ENCODE measurements around the gene DBI. TPM values are rescaled to one million over a fixed set of nuclear protein-coding genes. Genes with fewer than 3 reads are reported as not detected.
A peak's percentile ranks its signal among the peaks of the same experiment; 100 is the strongest.
"Not testable (repeated sequence)": the region's sequence is repeated elsewhere in the genome, so short reads cannot be mapped to it uniquely, and the experiment has no call there.

The DBI gene
- total and polyA plus RNA-seq, 2 experiments from 2014 or later = 272 to 755 TPM

DNA sequence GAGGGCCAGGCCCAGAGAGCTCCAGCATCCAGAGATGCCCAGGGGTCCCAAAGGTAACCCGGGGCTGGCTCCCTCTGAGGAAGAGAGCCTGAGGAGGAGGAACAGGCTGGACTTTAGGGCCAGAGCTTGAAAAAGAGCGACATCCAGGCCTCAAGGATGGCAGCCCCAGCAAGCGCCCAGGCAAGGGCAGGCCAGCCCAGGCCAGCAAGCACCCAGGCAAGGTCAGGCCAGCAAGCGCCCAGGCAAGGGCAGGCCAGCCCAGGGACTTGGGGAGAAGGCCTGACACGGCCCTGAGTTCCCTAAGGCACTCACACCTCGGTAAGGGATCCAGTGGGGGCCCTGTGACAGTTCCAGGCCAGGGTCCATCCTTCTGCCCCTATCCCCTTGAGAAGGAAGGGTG is 30.4 kb downstream of the DBI start:
- DNase-seq (ENCODE audit: low spot score) = no peak
- WGBS (ENCODE audit: low lambda C conversion rate, missing lambda C conversion rate) = 93% methylated on average over 6 of the region's 6 CpGs
- Histone ChIP-seq H3K79me2 (no peaks in the 10 kb centered on the region), H3K4me1 (ENCODE audit: insufficient read depth) (no peaks in the 10 kb centered on the region), H3K4me2 (no peak overlapping the region), H3K36me3 (replicated peaks; ENCODE audit: insufficient read depth, low read depth) (no peaks in the 10 kb centered on the region), H3K27me3 (no peaks in the 10 kb centered on the region), H4K20me1 (ENCODE audit: insufficient read depth, poor library complexity, severe bottlenecking) (no peaks in the 10 kb centered on the region), H3K4me3 (no peak overlapping the region), H3K9me2 (replicated peaks; ENCODE audit: insufficient read depth) (no peaks in the 10 kb centered on the region), H3K27ac (no peak overlapping the region), H2AFZ (no peak overlapping the region), H3K9me3 (ENCODE audit: low read depth) (no peaks in the 10 kb centered on the region)
- TF ChIP-seq, protein P1, sequence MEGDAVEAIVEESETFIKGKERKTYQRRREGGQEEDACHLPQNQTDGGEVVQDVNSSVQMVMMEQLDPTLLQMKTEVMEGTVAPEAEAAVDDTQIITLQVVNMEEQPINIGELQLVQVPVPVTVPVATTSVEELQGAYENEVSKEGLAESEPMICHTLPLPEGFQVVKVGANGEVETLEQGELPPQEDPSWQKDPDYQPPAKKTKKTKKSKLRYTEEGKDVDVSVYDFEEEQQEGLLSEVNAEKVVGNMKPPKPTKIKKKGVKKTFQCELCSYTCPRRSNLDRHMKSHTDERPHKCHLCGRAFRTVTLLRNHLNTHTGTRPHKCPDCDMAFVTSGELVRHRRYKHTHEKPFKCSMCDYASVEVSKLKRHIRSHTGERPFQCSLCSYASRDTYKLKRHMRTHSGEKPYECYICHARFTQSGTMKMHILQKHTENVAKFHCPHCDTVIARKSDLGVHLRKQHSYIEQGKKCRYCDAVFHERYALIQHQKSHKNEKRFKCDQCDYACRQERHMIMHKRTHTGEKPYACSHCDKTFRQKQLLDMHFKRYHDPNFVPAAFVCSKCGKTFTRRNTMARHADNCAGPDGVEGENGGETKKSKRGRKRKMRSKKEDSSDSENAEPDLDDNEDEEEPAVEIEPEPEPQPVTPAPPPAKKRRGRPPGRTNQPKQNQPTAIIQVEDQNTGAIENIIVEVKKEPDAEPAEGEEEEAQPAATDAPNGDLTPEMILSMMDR (IDR thresholded peaks at IDR 0.05; ENCODE audit: poor library complexity) = no peak
- TF ChIP-seq EZH2phosphoT487 (IDR thresholded peaks at IDR 0.05; ENCODE audit: low read depth, severe bottlenecking, unreplicated experiment) (no peak), EZH2 (IDR thresholded peaks at IDR 0.05; ENCODE audit: borderline replicate concordance) (no peak)

- Histone ChIP-seq H3K27me3 (no peaks in the 10 kb centered on the region), H3K27ac (peak overlapping the region; percentile 78)
Measured at GRCh38 chr2:119402106-119402505, 35.3 kb downstream of the DBI start.

DNA sequence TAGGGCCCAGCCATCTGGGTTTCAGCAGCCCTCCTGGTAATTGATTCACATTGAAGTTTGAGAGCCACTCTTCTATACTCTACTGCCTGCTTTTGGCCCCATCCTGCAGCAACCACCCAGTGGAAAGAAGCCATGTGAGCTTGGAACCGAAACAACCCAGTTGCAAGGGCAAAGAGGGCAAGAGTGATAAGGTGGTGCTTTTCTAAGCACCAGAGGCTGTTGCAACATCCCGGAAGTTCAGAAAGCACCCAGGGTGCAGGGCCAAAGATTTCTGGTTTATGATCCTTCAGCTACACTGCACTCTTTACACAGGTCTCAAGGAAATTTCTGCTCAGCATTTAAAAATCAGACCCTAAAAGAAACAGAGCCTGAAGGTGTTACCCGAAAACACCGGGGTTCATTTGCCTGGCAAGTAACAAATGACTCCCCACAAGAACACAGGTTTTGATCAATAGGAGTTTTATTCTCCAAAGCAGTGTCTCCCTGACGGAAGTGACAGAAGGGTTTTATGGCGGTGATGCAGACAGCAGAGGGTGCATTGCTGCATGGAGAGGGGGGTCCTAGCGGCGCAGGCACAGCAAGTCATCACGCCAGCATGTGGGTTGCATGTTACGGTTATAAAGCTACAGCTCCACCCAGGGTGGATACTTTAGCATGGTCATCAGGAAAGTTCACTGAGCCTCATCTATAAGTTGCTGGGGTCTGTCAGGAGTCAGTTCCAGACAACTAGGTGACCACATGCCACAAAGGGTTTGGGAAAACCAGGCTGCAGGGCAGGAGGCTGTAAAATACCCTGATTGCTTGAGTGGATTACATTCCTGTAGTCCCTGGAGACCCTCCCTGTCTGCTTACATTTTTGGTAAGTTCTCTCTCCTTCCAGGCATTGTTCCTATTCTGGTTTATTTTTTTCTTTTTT is 36.1 kb downstream of the DBI start:
- Histone ChIP-seq H3K9me2 (replicated peaks; ENCODE audit: insufficient read depth) (no peaks in the 10 kb centered on the region), H3K4me1 (ENCODE audit: insufficient read depth) (peaks cover 8% of the 10 kb centered on the region), H3K9me3 (ENCODE audit: low read depth) (no peaks in the 10 kb centered on the region), H3K79me2 (no peaks in the 10 kb centered on the region), H2AFZ (no peak overlapping the region), H3K4me2 (peak overlapping the region; percentile 52), H3K36me3 (replicated peaks; ENCODE audit: insufficient read depth, low read depth) (no peaks in the 10 kb centered on the region), H4K20me1 (ENCODE audit: insufficient read depth, poor library complexity, severe bottlenecking) (no peaks in the 10 kb centered on the region), H3K27me3 (no peaks in the 10 kb centered on the region), H3K27ac (peak overlapping the region; percentile 78), H3K4me3 (no peak overlapping the region)
- peak; percentile 66 for DNase-seq (ENCODE audit: low spot score)
- TF ChIP-seq EZH2 (IDR thresholded peaks at IDR 0.05; ENCODE audit: borderline replicate concordance) (no peak), EZH2phosphoT487 (IDR thresholded peaks at IDR 0.05; ENCODE audit: low read depth, severe bottlenecking, unreplicated experiment) (no peak)
- TF ChIP-seq, protein P1 (IDR thresholded peaks at IDR 0.05; ENCODE audit: poor library complexity) = no peak
- WGBS (ENCODE audit: low lambda C conversion rate, missing lambda C conversion rate) = 75% methylated on average over 10 of the region's 10 CpGs

More at GRCh38 chr2:119402106-119402505, 35.3 kb downstream of the DBI start:
- WGBS (ENCODE audit: low lambda C conversion rate, missing lambda C conversion rate) = 97% methylated on average over 5 of the region's 5 CpGs
- Histone ChIP-seq H4K20me1 (ENCODE audit: insufficient read depth, poor library complexity, severe bottlenecking) (no peaks in the 10 kb centered on the region), H2AFZ (no peak overlapping the region), H3K4me1 (ENCODE audit: insufficient read depth) (peaks cover 7% of the 10 kb centered on the region), H3K79me2 (no peaks in the 10 kb centered on the region), H3K9me3 (ENCODE audit: low read depth) (no peaks in the 10 kb centered on the region), H3K36me3 (replicated peaks; ENCODE audit: insufficient read depth, low read depth) (no peaks in the 10 kb centered on the region), H3K4me2 (no peak overlapping the region), H3K9me2 (replicated peaks; ENCODE audit: insufficient read depth) (no peaks in the 10 kb centered on the region), H3K4me3 (no peak overlapping the region)
- DNase-seq (ENCODE audit: low spot score) = no peak
- TF ChIP-seq EZH2phosphoT487 (IDR thresholded peaks at IDR 0.05; ENCODE audit: low read depth, severe bottlenecking, unreplicated experiment) (no peak), EZH2 (IDR thresholded peaks at IDR 0.05; ENCODE audit: borderline replicate concordance) (no peak)
- TF ChIP-seq, protein P1 (IDR thresholded peaks at IDR 0.05; ENCODE audit: poor library complexity) = no peak

GRCh38 chr2:119403618-119404017 is 36.8 kb downstream of the DBI start:
- not testable (repeated sequence) for DNase-seq (ENCODE audit: low spot score); H3K4me2 ChIP-seq; H3K9me2 ChIP-seq (replicated peaks; ENCODE audit: insufficient read depth); H3K4me3 ChIP-seq; H4K20me1 ChIP-seq (ENCODE audit: insufficient read depth, poor library complexity, severe bottlenecking); H3K36me3 ChIP-seq (replicated peaks; ENCODE audit: insufficient read depth, low read depth); H2AFZ ChIP-seq; H3K79me2 ChIP-seq; H3K9me3 ChIP-seq (ENCODE audit: low read depth); H3K27me3 ChIP-seq
- WGBS (ENCODE audit: low lambda C conversion rate, missing lambda C conversion rate) = 88% methylated on average over 12 of the region's 12 CpGs
- Histone ChIP-seq H3K4me1 (ENCODE audit: insufficient read depth) (peaks cover 13% of the 10 kb centered on the region), H3K27ac (peak overlapping the region; percentile 78)
